Liver (tissue), 3 donors: ENCODE data around the gene PODN.

Experiments used
- GABPA ChIP-seq, 2 donors: IDR thresholded peaks in 1 of 2; conservative IDR thresholded peaks in 1 of 2; 2 replicates each; pipeline ENCODE4 v1.6.1; 2016; ENCODE audit warnings: antibody characterized with exemption in 2 of 2, mild to moderate bottlenecking in 1 of 2, moderate library complexity in 1 of 2
- JUND ChIP-seq, 2 donors: IDR thresholded peaks; 2 replicates each; pipeline ENCODE4 v1.6.1; 2016; ENCODE audit warnings: antibody characterized with exemption in 2 of 2
- TF ChIP-seq, protein P1 (sequence below): fragments of 150-350 bp; IDR thresholded peaks from 2 replicates; pipeline ENCODE4 v1.5.1; 2017; ENCODE audit warnings: improper control_type of control experiment, low read depth, low read length; ENCODE audit not compliant: missing input control
- donor health status: healthy.
- donor health status: healthy.

DNA sequence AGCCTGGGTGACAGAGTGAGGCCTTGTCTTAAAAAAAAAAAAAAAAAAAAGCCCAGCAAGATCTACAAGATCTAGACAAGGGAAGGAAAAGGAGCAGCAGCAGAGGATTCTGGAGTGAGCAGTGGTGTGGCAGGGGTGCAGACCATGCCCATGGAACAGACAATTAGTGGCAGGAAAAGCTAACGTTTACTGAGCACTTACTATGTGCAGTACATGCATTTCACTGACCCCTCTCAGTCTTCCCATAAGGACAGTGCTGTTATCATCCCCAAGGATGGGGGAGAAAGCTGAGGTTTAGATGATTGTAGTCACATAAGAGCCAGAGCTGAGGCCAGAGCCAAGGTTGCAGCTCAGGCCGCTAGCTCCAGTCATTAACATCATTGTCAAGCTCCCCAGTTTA is 5.9 kb downstream of the PODN start:
- TF ChIP-seq, protein P1, sequence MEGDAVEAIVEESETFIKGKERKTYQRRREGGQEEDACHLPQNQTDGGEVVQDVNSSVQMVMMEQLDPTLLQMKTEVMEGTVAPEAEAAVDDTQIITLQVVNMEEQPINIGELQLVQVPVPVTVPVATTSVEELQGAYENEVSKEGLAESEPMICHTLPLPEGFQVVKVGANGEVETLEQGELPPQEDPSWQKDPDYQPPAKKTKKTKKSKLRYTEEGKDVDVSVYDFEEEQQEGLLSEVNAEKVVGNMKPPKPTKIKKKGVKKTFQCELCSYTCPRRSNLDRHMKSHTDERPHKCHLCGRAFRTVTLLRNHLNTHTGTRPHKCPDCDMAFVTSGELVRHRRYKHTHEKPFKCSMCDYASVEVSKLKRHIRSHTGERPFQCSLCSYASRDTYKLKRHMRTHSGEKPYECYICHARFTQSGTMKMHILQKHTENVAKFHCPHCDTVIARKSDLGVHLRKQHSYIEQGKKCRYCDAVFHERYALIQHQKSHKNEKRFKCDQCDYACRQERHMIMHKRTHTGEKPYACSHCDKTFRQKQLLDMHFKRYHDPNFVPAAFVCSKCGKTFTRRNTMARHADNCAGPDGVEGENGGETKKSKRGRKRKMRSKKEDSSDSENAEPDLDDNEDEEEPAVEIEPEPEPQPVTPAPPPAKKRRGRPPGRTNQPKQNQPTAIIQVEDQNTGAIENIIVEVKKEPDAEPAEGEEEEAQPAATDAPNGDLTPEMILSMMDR: no peak
- TF ChIP-seq GABPA (IDR thresholded peaks at IDR 0.05 in 1 of 2, conservative IDR thresholded peaks at IDR 0.05 in 1 of 2): no peak
- TF ChIP-seq JUND (IDR thresholded peaks at IDR 0.05): no peak
